GM18517 (cell line): Measurements from ENCODE around the gene PPP1R26.

Source experiments
- ATAC-seq: cut with Tn5 transposase; IDR thresholded peaks from one replicate; pipeline ENCODE4 v1.9.1; 2021; ENCODE audit warnings: mild to moderate bottlenecking, moderate library complexity; ENCODE audit not compliant: unreplicated experiment

Gene PPP1R26

GRCh38 chr9:135486267-135487065 lies 6.9 kb downstream of the PPP1R26 start:
- no peak for ATAC-seq

- no peak for ATAC-seq
Observed at GRCh38 chr9:135487281-135488012, 7.9 kb downstream of the PPP1R26 start.

- ATAC-seq: no peak
Observed at GRCh38 chr9:135488013-135488330, 8.4 kb downstream of the PPP1R26 start.

- no peak for ATAC-seq
Observed at GRCh38 chr9:135488527-135488926, 8.9 kb downstream of the PPP1R26 start.

- ATAC-seq: no peak
Observed at GRCh38 chr9:135489188-135489906, 9.8 kb downstream of the PPP1R26 start.

GRCh38 chr9:135490166-135490870 lies 10.7 kb downstream of the PPP1R26 start:
- no peak for ATAC-seq

GRCh38 chr9:135490980-135491464 lies 11.4 kb downstream of the PPP1R26 start:
- ATAC-seq: no peak

- no peak for ATAC-seq
Observed at GRCh38 chr9:135491764-135492163, 12.2 kb downstream of the PPP1R26 start.

- ATAC-seq: no peak
Observed at GRCh38 chr9:135492886-135493669, 13.5 kb downstream of the PPP1R26 start.

- no peak for ATAC-seq
Observed at GRCh38 chr9:135494791-135495559, 15.4 kb downstream of the PPP1R26 start.

GRCh38 chr9:135498381-135499126 lies 19.0 kb downstream of the PPP1R26 start:
- no peak for ATAC-seq

GRCh38 chr9:135499326-135500070 lies 19.9 kb downstream of the PPP1R26 start:
- ATAC-seq: no peak

GRCh38 chr9:135500071-135500524 lies 20.5 kb downstream of the PPP1R26 start:
- no peak for ATAC-seq

- peak; percentile 53 for ATAC-seq
Observed at GRCh38 chr9:135500525-135501260, 21.1 kb downstream of the PPP1R26 start, which contains the start of gene MRPS2. TSS of gene MRPS2 (plus strand) at chr9:135500682. CDS start at chr9:135500711, 29 bp downstream.

GRCh38 chr9:135501261-135502167 lies 21.9 kb downstream of the PPP1R26 start:
- ATAC-seq: no peak
